Activated CD8-positive, alpha-beta memory T cell treated with anti-CD3 and anti-CD28 coated beads, Interleukin-2, amount 50 U/mL, for 24 hours (primary cell): ENCODE measurements around the gene DYNC1I2.

Experiments
- DNase-seq: peaks from one replicate; pipeline ENCODE4 v3.0.0-alpha.2; 2020; ENCODE audit errors: extremely low read depth

The DYNC1I2 gene

GRCh38 chr2:171687287-171688128, at the start of gene DYNC1I2:
Gene DYNC1I2 (plus strand): TSS chr2:171687469. CDS start chr2:171690156, 2,687 bp downstream.
- DNase-seq: peak; percentile 42

GRCh38 chr2:171651667-171652415, 35.4 kb upstream of the DYNC1I2 start:
- no peak for DNase-seq

GRCh38 chr2:171652416-171652785, 34.9 kb upstream of the DYNC1I2 start:
- DNase-seq: no peak

- no peak for DNase-seq
Observed at GRCh38 chr2:171655586-171655985, 31.7 kb upstream of the DYNC1I2 start.

GRCh38 chr2:171667041-171667440, 20.2 kb upstream of the DYNC1I2 start:
- DNase-seq: no peak

GRCh38 chr2:171668183-171668582, 19.1 kb upstream of the DYNC1I2 start:
- DNase-seq: no peak

GRCh38 chr2:171669121-171669520, 18.1 kb upstream of the DYNC1I2 start:
- no peak for DNase-seq

- DNase-seq: no peak
Observed at GRCh38 chr2:171670655-171671054, 16.6 kb upstream of the DYNC1I2 start.

- no peak for DNase-seq
Observed at GRCh38 chr2:171671867-171672266, 15.4 kb upstream of the DYNC1I2 start.

- DNase-seq: no peak
Observed at GRCh38 chr2:171673905-171674304, 13.4 kb upstream of the DYNC1I2 start.

GRCh38 chr2:171675810-171676345, 11.4 kb upstream of the DYNC1I2 start:
- no peak for DNase-seq

- no peak for DNase-seq
Observed at GRCh38 chr2:171678619-171679018, 8.7 kb upstream of the DYNC1I2 start.

GRCh38 chr2:171688129-171688465, 828 bp downstream of the DYNC1I2 start:
- no peak for DNase-seq

- DNase-seq: no peak
Observed at GRCh38 chr2:171692331-171692730, 5.1 kb downstream of the DYNC1I2 start.

- DNase-seq: no peak
Observed at GRCh38 chr2:171702781-171703556, 15.7 kb downstream of the DYNC1I2 start.

- DNase-seq: no peak
Observed at GRCh38 chr2:171703574-171704347, 16.5 kb downstream of the DYNC1I2 start.

- DNase-seq: no peak
Observed at GRCh38 chr2:171706152-171706803, 19.0 kb downstream of the DYNC1I2 start.

- no peak for DNase-seq
Observed at GRCh38 chr2:171707752-171708151, 20.5 kb downstream of the DYNC1I2 start.

GRCh38 chr2:171709011-171709685, 21.9 kb downstream of the DYNC1I2 start:
- DNase-seq: no peak

- no peak for DNase-seq
Observed at GRCh38 chr2:171711351-171711750, 24.1 kb downstream of the DYNC1I2 start.
